A204.1 (cell line): Measurements from ENCODE around the gene PPP1CC.
"Not testable (repeated sequence)": the region's sequence is repeated elsewhere in the genome, so short reads cannot be mapped to it uniquely, and the experiment has no call there.

Experiments used
- FAIRE-seq: peaks from 2 replicates; lab custom pipeline; 2012; peaks lifted over from hg19 to GRCh38; lab: Jason Lieb, UNC

The PPP1CC gene

GRCh38 chr12:110725267-110725666 is 17.4 kb downstream of the PPP1CC start:
- FAIRE-seq: no peak

GRCh38 chr12:110722892-110723291 is 19.8 kb downstream of the PPP1CC start:
- FAIRE-seq: not testable (repeated sequence)

- no peak for FAIRE-seq
Measured at GRCh38 chr12:110721570-110721969, 21.1 kb downstream of the PPP1CC start.

- no peak for FAIRE-seq
Measured at GRCh38 chr12:110720516-110720915, 22.2 kb downstream of the PPP1CC start.

- no peak for FAIRE-seq
Measured at GRCh38 chr12:110718222-110718908, 24.3 kb downstream of the PPP1CC start.

GRCh38 chr12:110717037-110717436 is 25.7 kb downstream of the PPP1CC start:
- no peak for FAIRE-seq

- FAIRE-seq: no peak
Measured at GRCh38 chr12:110708917-110709316, 33.8 kb downstream of the PPP1CC start.

- FAIRE-seq: no peak
Measured at GRCh38 chr12:110705309-110705708, 37.4 kb downstream of the PPP1CC start.

- FAIRE-seq: no peak
Measured at GRCh38 chr12:110704750-110705149, 37.9 kb downstream of the PPP1CC start.

- no peak for FAIRE-seq
Measured at GRCh38 chr12:110704231-110704630, 38.5 kb downstream of the PPP1CC start.

GRCh38 chr12:110702081-110702480 is 40.6 kb downstream of the PPP1CC start:
- no peak for FAIRE-seq

- FAIRE-seq: no peak
Measured at GRCh38 chr12:110699591-110700445, 42.9 kb downstream of the PPP1CC start.

- FAIRE-seq: peak; percentile 69
Measured at GRCh38 chr12:110698171-110698902, 44.4 kb downstream of the PPP1CC start.

- FAIRE-seq: no peak
Measured at GRCh38 chr12:110697236-110697635, 45.5 kb downstream of the PPP1CC start.

GRCh38 chr12:110696283-110696682 is 46.4 kb downstream of the PPP1CC start:
- FAIRE-seq: no peak

- FAIRE-seq: no peak
Measured at GRCh38 chr12:110694330-110694901, 48.3 kb downstream of the PPP1CC start.

GRCh38 chr12:110693731-110694130 is 49.0 kb downstream of the PPP1CC start:
- FAIRE-seq: no peak

GRCh38 chr12:110690127-110690430 is 52.6 kb downstream of the PPP1CC start:
- FAIRE-seq: no peak

- no peak for FAIRE-seq
Measured at GRCh38 chr12:110689281-110690126, 53.2 kb downstream of the PPP1CC start.

- FAIRE-seq: no peak
Measured at GRCh38 chr12:110688446-110689280, 54.0 kb downstream of the PPP1CC start, which contains the start of gene HVCN1. HVCN1 (minus strand) TSS chr12:110689115; CDS start chr12:110683245, 5,870 bp downstream.
